ENCODE measurements around the gene GSN. TPM values are rescaled to one million over a fixed set of nuclear protein-coding genes. Genes with fewer than 3 reads are reported as not detected.

GSN gene
- total and polyA plus RNA-seq, 12 donors: 78.5 to 735 (median 293) TPM

DNA sequence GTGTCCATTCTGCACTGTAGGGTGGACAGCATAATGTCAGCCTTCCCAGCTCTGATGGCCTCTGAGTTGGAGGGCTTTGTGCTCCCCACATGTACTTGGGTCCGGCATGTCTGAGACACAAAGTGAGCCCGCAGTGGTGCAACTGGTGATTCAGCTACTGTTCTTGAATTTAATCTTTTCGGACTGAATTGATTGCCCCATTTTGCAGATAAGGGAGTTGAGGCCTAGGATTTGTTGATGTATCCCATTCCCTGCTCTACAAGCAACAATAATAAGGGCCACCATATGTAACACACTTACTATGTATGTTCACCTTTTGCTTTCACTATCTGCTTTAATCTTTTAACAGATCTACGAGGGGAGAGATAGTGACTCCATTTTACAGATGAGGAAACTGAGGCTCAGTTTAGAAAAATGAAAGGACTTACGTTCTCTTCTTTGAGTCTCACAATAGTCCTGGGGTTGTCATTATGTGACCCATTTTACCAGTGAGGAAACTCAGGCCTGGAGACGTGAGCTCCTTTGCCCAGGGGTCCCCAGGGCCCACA lies 4.5 kb downstream of the GSN start:
- intact Hi-C loops (cut with DNase I): loop anchor here in 1 of 2 donors (10.0 kb wide), 1 partner anchor 58 kb away; no protein-coding TSS in a partner anchor
- H3K4me3 ChIP-seq: no peak overlapping the region
- no peaks in the 10 kb centered on the region for H3K36me3 ChIP-seq (replicated peaks in 1 of 2)
- H3K27me3 ChIP-seq: no peaks in the 10 kb centered on the region
- WGBS, 4 donors: 74 to 92% (median 79%) methylated on average over 6 of the region's 6 CpGs
- DNase-seq: no peak
- TF ChIP-seq, protein P1, sequence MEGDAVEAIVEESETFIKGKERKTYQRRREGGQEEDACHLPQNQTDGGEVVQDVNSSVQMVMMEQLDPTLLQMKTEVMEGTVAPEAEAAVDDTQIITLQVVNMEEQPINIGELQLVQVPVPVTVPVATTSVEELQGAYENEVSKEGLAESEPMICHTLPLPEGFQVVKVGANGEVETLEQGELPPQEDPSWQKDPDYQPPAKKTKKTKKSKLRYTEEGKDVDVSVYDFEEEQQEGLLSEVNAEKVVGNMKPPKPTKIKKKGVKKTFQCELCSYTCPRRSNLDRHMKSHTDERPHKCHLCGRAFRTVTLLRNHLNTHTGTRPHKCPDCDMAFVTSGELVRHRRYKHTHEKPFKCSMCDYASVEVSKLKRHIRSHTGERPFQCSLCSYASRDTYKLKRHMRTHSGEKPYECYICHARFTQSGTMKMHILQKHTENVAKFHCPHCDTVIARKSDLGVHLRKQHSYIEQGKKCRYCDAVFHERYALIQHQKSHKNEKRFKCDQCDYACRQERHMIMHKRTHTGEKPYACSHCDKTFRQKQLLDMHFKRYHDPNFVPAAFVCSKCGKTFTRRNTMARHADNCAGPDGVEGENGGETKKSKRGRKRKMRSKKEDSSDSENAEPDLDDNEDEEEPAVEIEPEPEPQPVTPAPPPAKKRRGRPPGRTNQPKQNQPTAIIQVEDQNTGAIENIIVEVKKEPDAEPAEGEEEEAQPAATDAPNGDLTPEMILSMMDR (IDR thresholded peaks at IDR 0.05): no peak
- H3K4me1 ChIP-seq (replicated peaks in 1 of 2): peaks cover 19 to 37% of the 10 kb centered on the region in 2 donors
- H3K27ac ChIP-seq: peak overlapping the region in 2 of 5 donors; percentile 59 to 80
- no peaks in the 10 kb centered on the region for H3K9me3 ChIP-seq (replicated peaks in 1 of 3)

- 81 to 88% (median 87%) methylated on average over 4 of the region's 4 CpGs for WGBS, 4 donors
- no peak for DNase-seq
- H3K4me3 ChIP-seq: no peak overlapping the region
- peaks cover 26 to 44% of the 10 kb centered on the region in 2 donors for H3K4me1 ChIP-seq (replicated peaks in 1 of 2)
- intact Hi-C loops (cut with DNase I): loop anchor here in 1 of 2 donors (10.0 kb wide), 1 partner anchor 58 kb away; no protein-coding TSS in a partner anchor
- H3K27ac ChIP-seq: peak overlapping the region in 1 of 5 donors; percentile 80
- H3K9me3 ChIP-seq (replicated peaks in 1 of 3): no peaks in the 10 kb centered on the region
- TF ChIP-seq, protein P1 (IDR thresholded peaks at IDR 0.05): no peak
- no peak for TF ChIP-seq POLR2A (IDR thresholded peaks at IDR 0.05)
- H3K27me3 ChIP-seq: no peaks in the 10 kb centered on the region
- H3K36me3 ChIP-seq (replicated peaks in 1 of 2): no peaks in the 10 kb centered on the region
These were observed 5.3 kb downstream of the GSN start for GRCh38 chr9:121273064-121273775.

GRCh38 chr9:121274851-121275250 lies 6.9 kb downstream of the GSN start:
- Histone ChIP-seq H3K4me3 (no peak overlapping the region), H3K4me1 (replicated peaks in 1 of 2) (peaks cover 20 to 45% of the 10 kb centered on the region in 2 donors), H3K9me3 (replicated peaks in 1 of 3) (no peaks in the 10 kb centered on the region), H3K27me3 (no peaks in the 10 kb centered on the region), H3K36me3 (replicated peaks in 1 of 2) (no peaks in the 10 kb centered on the region), H3K27ac (no peak overlapping the region)
- TF ChIP-seq, protein P1 (IDR thresholded peaks at IDR 0.05): no peak
- no peak for TF ChIP-seq POLR2A (IDR thresholded peaks at IDR 0.05)
- no peak for DNase-seq
- intact Hi-C loops (cut with DNase I): loop anchor here in 1 of 2 donors (10.0 kb wide), 1 partner anchor 60 kb away; no protein-coding TSS in a partner anchor
- WGBS, 4 donors: 80 to 94% (median 83%) methylated on average over 4 of the region's 4 CpGs

GRCh38 chr9:121275781-121276658 lies 8.1 kb downstream of the GSN start:
- Histone ChIP-seq H3K9me3 (replicated peaks in 1 of 3) (no peaks in the 10 kb centered on the region), H3K36me3 (replicated peaks in 1 of 2) (no peaks in the 10 kb centered on the region), H3K27me3 (no peaks in the 10 kb centered on the region), H3K4me1 (replicated peaks in 1 of 2) (peaks cover 22 to 47% of the 10 kb centered on the region in 2 donors), H3K4me3 (no peak overlapping the region), H3K27ac (no peak overlapping the region)
- DNase-seq: no peak
- WGBS, 4 donors: 75 to 90% (median 80%) methylated on average over 6 to 8 of the region's 8 CpGs
- TF ChIP-seq POLR2A (IDR thresholded peaks at IDR 0.05): no peak
- TF ChIP-seq, protein P1 (IDR thresholded peaks at IDR 0.05): no peak
- intact Hi-C loops (cut with DNase I): loop anchor here in 1 of 2 donors (10.0 kb wide), 1 partner anchor 61 kb away; no protein-coding TSS in a partner anchor

Data from adrenal gland (tissue), 12 donors.